Measurements from ENCODE around the gene OSBPL5.

OSBPL5 gene

GRCh38 chr11:3051196-3052108 lies 113.7 kb downstream of the OSBPL5 start:
- DNase-seq (ENCODE audit: low read depth) = no peak

- DNase-seq (ENCODE audit: low read depth) = no peak
These were observed 114.5 kb downstream of the OSBPL5 start for GRCh38 chr11:3050386-3051195.

GRCh38 chr11:3049430-3050243 lies 115.5 kb downstream of the OSBPL5 start:
- peak; percentile 94 for DNase-seq (ENCODE audit: low read depth)

- DNase-seq (ENCODE audit: low read depth) = no peak
These were observed 117.5 kb downstream of the OSBPL5 start for GRCh38 chr11:3047637-3048036.

- no peak for DNase-seq (ENCODE audit: low read depth)
These were observed 118.5 kb downstream of the OSBPL5 start for GRCh38 chr11:3046641-3047040.

GRCh38 chr11:3046190-3046589 lies 118.9 kb downstream of the OSBPL5 start:
- no peak for DNase-seq (ENCODE audit: low read depth)

GRCh38 chr11:3044915-3045314 lies 120.2 kb downstream of the OSBPL5 start:
- DNase-seq (ENCODE audit: low read depth) = no peak

- peak; percentile 32 for DNase-seq (ENCODE audit: low read depth)
These were observed 121.1 kb downstream of the OSBPL5 start for GRCh38 chr11:3044004-3044403.

- DNase-seq (ENCODE audit: low read depth) = peak; percentile 43
These were observed 121.7 kb downstream of the OSBPL5 start for GRCh38 chr11:3043315-3043871.

GRCh38 chr11:3042496-3043314 lies 122.4 kb downstream of the OSBPL5 start:
- DNase-seq (ENCODE audit: low read depth) = no peak

GRCh38 chr11:3041699-3042441 lies 123.2 kb downstream of the OSBPL5 start:
- no peak for DNase-seq (ENCODE audit: low read depth)

- no peak for DNase-seq (ENCODE audit: low read depth)
These were observed 124.2 kb downstream of the OSBPL5 start for GRCh38 chr11:3040881-3041280.

- DNase-seq (ENCODE audit: low read depth) = no peak
These were observed 127.2 kb downstream of the OSBPL5 start for GRCh38 chr11:3037945-3038271.

Data from GM04504 (cell line).